Stomach (tissue), 9 donors: ENCODE measurements around the gene KCNK7. TPM values are rescaled to one million over a fixed set of nuclear protein-coding genes. Genes with fewer than 3 reads are reported as not detected.
A peak's percentile ranks its signal among the peaks of the same experiment; 100 is the strongest.

Experiments used
- DNase-seq, 2 donors: peaks; one replicate each; pipeline versions ENCODE4 v3.0.0 to v3.0.0-alpha.2; 2013 to 2019
- H3K27ac ChIP-seq, 5 donors: fragments of 200-600 bp in 4 of 5; sonication (generic) in 4 of 5; one replicate each; pipeline ENCODE4 v1.5.1; 2013 to 2019; ENCODE audit warnings: mild to moderate bottlenecking in 1 of 5, moderate library complexity in 1 of 5
- H3K27me3 ChIP-seq, 3 donors: fragments of 200-600 bp; sonication (generic); one replicate each; pipeline ENCODE4 v1.5.1; 2017 to 2019; ENCODE audit warnings: mixed run types in 1 of 3
- H3K36me3 ChIP-seq, 4 donors: fragments of 200-600 bp; sonication (generic); 1 replicate in 3 of 4; 2 replicates in 1 of 4; pipeline ENCODE4 v1.5.1; 2016 to 2019
- H3K4me1 ChIP-seq, 4 donors: fragments of 200-600 bp; sonication (generic); one replicate each; pipeline ENCODE4 v1.5.1; 2016 to 2019
- H3K4me3 ChIP-seq, 4 donors: fragments of 200-600 bp; sonication (generic) in 3 of 4; one replicate each; pipeline ENCODE4 v1.5.1; 2016 to 2019; ENCODE audit warnings: mild to moderate bottlenecking in 1 of 4
- H3K9me3 ChIP-seq, 4 donors: fragments of 200-600 bp; sonication (generic); one replicate each; pipeline ENCODE4 v1.5.1; 2016 to 2019
- CTCF ChIP-seq, 7 experiments: fragments of 450-650 bp in 4 of 7; fragments of 200-600 bp in 3 of 7; sonication (generic) in 3 of 7; IDR thresholded peaks; one replicate each; pipeline ENCODE4 v1.5.1; 2016 to 2019; ENCODE audit warnings: antibody characterized with exemption in 7 of 7, control low read depth in 2 of 7, mild to moderate bottlenecking in 1 of 7
- EP300 ChIP-seq: sonication (generic); formaldehyde crosslinking; IDR thresholded peaks from one replicate; pipeline ENCODE4 v1.6.1; 2017; ENCODE audit warnings: antibody characterized with exemption
- POLR2A ChIP-seq, 4 donors: fragments of 450-650 bp; IDR thresholded peaks; one replicate each; pipeline ENCODE4 v1.6.1; 2016; ENCODE audit warnings: antibody characterized with exemption in 4 of 4, control low read depth in 2 of 4, mild to moderate bottlenecking in 1 of 4, moderate library complexity in 1 of 4
- POLR2AphosphoS5 ChIP-seq, 3 donors: sonication (generic); formaldehyde crosslinking; IDR thresholded peaks; one replicate each; pipeline ENCODE4 v1.6.1; 2016; ENCODE audit warnings: antibody characterized with exemption in 3 of 3
- WGBS, 5 donors: extraction: QIAGEN DNeasy Blood & Tissue Kit in 3 of 5; methylation state at CpG; one replicate each; pipeline versions ENCODE4 v1.1.5 to v1.1.7; 2013 to 2018; 5-methylcytosine and 5-hydroxymethylcytosine counted together
- intact Hi-C: fragments of 100-400 bp; cut with DNase I; formaldehyde crosslinking; loops from one replicate; pipeline ENCODE4 v1.15.1; 2023; ENCODE audit warnings: low total_unique reads
- polyA plus RNA-seq, 3 donors: library from polyadenylated mRNA; stranded (reverse); fragments of 200-250 nt; gene quantifications; one replicate each; pipeline ENCODE4 v1.2.3, GENCODE V29; 2013
- small RNA-seq, 4 donors: library from RNA; depleted of rRNA; stranded (forward); fragments of <200 nt; gene quantifications; one replicate each; pipeline ENCODE3, GENCODE V24; 2016
- total RNA-seq, 5 donors: library from RNA; depleted of rRNA; stranded (reverse); fragments of >200 nt; gene quantifications; one replicate each; pipeline versions ENCODE4 v1.1.0 to v1.2.3, GENCODE V29; 2014 to 2016
- donor health status: healthy with polysubstance abuse.
- donor health status: Bipolar disorder and iron deficiency.
- donor health status: healthy.

The KCNK7 gene
- total and polyA plus RNA-seq, 8 donors = 0.58 to 5.8 (median 3.0) TPM; not detected in 4

DNA sequence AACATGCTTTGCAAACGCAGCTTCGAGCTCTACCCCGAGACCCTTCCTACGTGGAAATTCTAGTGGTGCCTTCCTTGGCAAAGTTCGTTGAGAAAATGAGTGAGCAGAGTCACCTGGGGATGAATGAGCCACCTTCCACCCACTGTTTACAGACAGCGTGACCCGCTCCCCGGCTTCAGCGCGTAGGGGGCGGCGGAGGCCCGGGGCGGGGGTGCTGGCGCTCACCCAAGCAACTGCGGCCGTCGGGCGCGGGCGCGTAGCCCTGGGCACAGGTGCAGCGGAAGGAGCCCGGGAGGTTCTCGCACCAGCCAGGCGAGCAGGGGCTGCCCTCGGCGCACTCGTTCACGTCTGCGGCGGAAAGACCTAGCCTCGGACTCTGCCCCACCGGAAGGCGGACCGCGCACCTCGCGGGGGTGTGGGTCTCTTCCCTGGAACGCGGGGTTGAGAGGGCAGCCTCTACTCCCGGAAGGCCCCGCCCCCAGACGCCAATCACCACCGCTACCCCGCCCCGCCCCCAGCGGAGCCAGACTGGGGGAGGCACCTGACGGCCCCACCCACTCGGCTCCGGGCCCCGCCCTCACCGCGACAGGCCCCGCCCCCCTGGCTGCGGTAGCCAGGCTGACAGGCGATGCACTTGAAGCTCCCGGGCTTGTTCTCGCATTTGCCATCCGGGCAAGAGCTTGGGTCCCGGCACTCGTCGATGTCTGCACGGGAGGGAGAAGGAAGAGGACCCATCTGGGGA, 49.2 kb downstream of the KCNK7 start:
- H3K27ac ChIP-seq = peak overlapping the region; percentile 77 to 85 (median 81)
- H3K4me1 ChIP-seq = peaks cover 17 to 40% (median 37%) of the 10 kb centered on the region in 4 donors
- DNase-seq = peak; percentile 95 to 98
- peaks cover 0 to 66% (median 32%) of the 10 kb centered on the region in 4 donors for H3K36me3 ChIP-seq
- intact Hi-C loops = no loop called here
- no peak for TF ChIP-seq EP300
- TF ChIP-seq POLR2AphosphoS5 (IDR thresholded peaks at IDR 0.05) = peak in 2 of 3 donors; percentile 45 to 64
- TF ChIP-seq CTCF (IDR thresholded peaks at IDR 0.05) = no peak
- TF ChIP-seq POLR2A (IDR thresholded peaks at IDR 0.05) = no peak
- WGBS, 5 donors = 11 to 37% (median 14%) methylated on average over 20 to 64 of the region's 64 CpGs
- H3K4me3 ChIP-seq = peak overlapping the region; percentile 32 to 61 (median 42)
- H3K9me3 ChIP-seq = no peaks in the 10 kb centered on the region
- H3K27me3 ChIP-seq = no peaks in the 10 kb centered on the region

GRCh38 chr11:65545853-65546216, 49.8 kb downstream of the KCNK7 start:
- Histone ChIP-seq H3K27ac (peak overlapping the region; percentile 77 to 85 (median 81)), H3K27me3 (no peaks in the 10 kb centered on the region), H3K4me1 (peaks cover 18 to 40% (median 38%) of the 10 kb centered on the region in 4 donors), H3K4me3 (peak overlapping the region; percentile 32 to 61 (median 42)), H3K36me3 (peaks cover 0 to 61% (median 29%) of the 10 kb centered on the region in 4 donors), H3K9me3 (no peaks in the 10 kb centered on the region)
- WGBS, 5 donors = 31 to 65% (median 46%) methylated on average over 4 of the region's 4 CpGs
- intact Hi-C loops = no loop called here
- DNase-seq = no peak
- no peak for TF ChIP-seq CTCF (IDR thresholded peaks at IDR 0.05)
- no peak for TF ChIP-seq EP300
- no peak for TF ChIP-seq POLR2AphosphoS5 (IDR thresholded peaks at IDR 0.05)
- no peak for TF ChIP-seq POLR2A (IDR thresholded peaks at IDR 0.05)

Small RNA genes lying within 50 kb of the gene (small RNA-seq; reads per million reads assigned to genes)
- gene AP001362.1 (0 reads per million in 4 donors), gene MIR4690 (0 to 0.45 (median 0) reads per million in 4 donors)

Other genes starting within 250 kb of the KCNK7 start
- 1 to 10 TPM in 1 of 5 donors, not detected in 4; 4.5 TPM for gene TIGD3, start 241.0 kb downstream of the KCNK7 start, total RNA-seq
- under 1 TPM in 2 of 3 donors, not detected in 1; 0.25 to 0.44 TPM for gene TIGD3, start 241.0 kb downstream of the KCNK7 start, polyA plus RNA-seq
- 100 to 1,000 TPM in 1 of 5 donors, 1 to 10 TPM in 4; 1.2 to 101 (median 2.4) TPM for gene SLC25A45, start 213.2 kb downstream of the KCNK7 start, total RNA-seq
- 1 to 10 TPM; 1.9 to 3.8 (median 3.1) TPM for gene SLC25A45, start 213.2 kb downstream of the KCNK7 start, polyA plus RNA-seq
- 100 to 1,000 TPM in 3 of 5 donors, 10 to 100 TPM in 1, 1 to 10 TPM in 1; 9.3 to 340 (median 114) TPM for gene FRMD8, start 209.2 kb downstream of the KCNK7 start, total RNA-seq
- 10 to 100 TPM; 11.8 to 16.3 (median 13.6) TPM for gene FRMD8, start 209.2 kb downstream of the KCNK7 start, polyA plus RNA-seq
- 1,000 to 10,000 TPM in 2 of 5 donors, 100 to 1,000 TPM in 3; 253 to 2,124 (median 789) TPM for gene NEAT1, start 173.0 kb downstream of the KCNK7 start, total RNA-seq
- 1,000 to 10,000 TPM in 1 of 3 donors, 100 to 1,000 TPM in 2; 131 to 1,368 (median 157) TPM for gene NEAT1, start 173.0 kb downstream of the KCNK7 start, polyA plus RNA-seq
- gene MALAT1, start 96.8 kb downstream of the KCNK7 start, total RNA-seq = over 10,000 TPM; 11,517 to 39,496 (median 13,707) TPM
- gene MALAT1, start 96.8 kb downstream of the KCNK7 start, polyA plus RNA-seq = 100 to 1,000 TPM; 124 to 296 (median 126) TPM
- 10 to 100 TPM in 4 of 5 donors, 1 to 10 TPM in 1; 3.5 to 89.0 (median 65.2) TPM for gene SCYL1, start 70.7 kb downstream of the KCNK7 start, total RNA-seq
- 10 to 100 TPM; 65.8 to 94.8 (median 86.1) TPM for gene SCYL1, start 70.7 kb downstream of the KCNK7 start, polyA plus RNA-seq
- 100 to 1,000 TPM in 4 of 5 donors, 10 to 100 TPM in 1; 35.1 to 452 (median 117) TPM for gene LTBP3, start 37.4 kb downstream of the KCNK7 start, total RNA-seq
- 10 to 100 TPM; 26.9 to 58.2 (median 28.7) TPM for gene LTBP3, start 37.4 kb downstream of the KCNK7 start, polyA plus RNA-seq
- 10 to 100 TPM; 17.7 to 99.1 (median 51.9) TPM for gene ZNRD2, start 25.3 kb downstream of the KCNK7 start, total RNA-seq
- gene ZNRD2, start 25.3 kb downstream of the KCNK7 start, polyA plus RNA-seq = 10 to 100 TPM; 49.6 to 56.6 (median 51.8) TPM
- 10 to 100 TPM in 4 of 5 donors, 1 to 10 TPM in 1; 3.9 to 57.8 (median 48.1) TPM for gene FAM89B, start 23.3 kb downstream of the KCNK7 start, total RNA-seq
- 10 to 100 TPM; 63.4 to 68.2 (median 65.1) TPM for gene FAM89B, start 23.3 kb downstream of the KCNK7 start, polyA plus RNA-seq
- gene EHBP1L1, start 19.7 kb downstream of the KCNK7 start, total RNA-seq = 100 to 1,000 TPM in 4 of 5 donors, 10 to 100 TPM in 1; 43.0 to 200 (median 126) TPM
- gene EHBP1L1, start 19.7 kb downstream of the KCNK7 start, polyA plus RNA-seq = 10 to 100 TPM; 28.0 to 67.6 (median 49.2) TPM
- 100 to 1,000 TPM in 1 of 5 donors, 10 to 100 TPM in 4; 37.6 to 118 (median 63.6) TPM for gene MAP3K11, start 18.4 kb upstream of the KCNK7 start, total RNA-seq
- 10 to 100 TPM; 31.0 to 62.9 (median 44.8) TPM for gene MAP3K11, start 18.4 kb upstream of the KCNK7 start, polyA plus RNA-seq
- gene PCNX3, start 20.0 kb upstream of the KCNK7 start, total RNA-seq = 10 to 100 TPM in 4 of 5 donors, 1 to 10 TPM in 1; 9.7 to 76.2 (median 40.3) TPM
- 10 to 100 TPM in 1 of 3 donors, 1 to 10 TPM in 2; 4.6 to 11.0 (median 6.8) TPM for gene PCNX3, start 20.0 kb upstream of the KCNK7 start, polyA plus RNA-seq
- 10 to 100 TPM; 13.2 to 47.5 (median 33.8) TPM for gene SIPA1, start 42.3 kb upstream of the KCNK7 start, total RNA-seq
- 10 to 100 TPM; 59.9 to 80.4 (median 67.6) TPM for gene SIPA1, start 42.3 kb upstream of the KCNK7 start, polyA plus RNA-seq
- gene RELA, start 67.1 kb upstream of the KCNK7 start, total RNA-seq = 10 to 100 TPM; 27.4 to 68.8 (median 54.0) TPM
- gene RELA, start 67.1 kb upstream of the KCNK7 start, polyA plus RNA-seq = 10 to 100 TPM; 37.9 to 56.8 (median 39.2) TPM
- 10 to 100 TPM; 13.3 to 99.1 (median 58.7) TPM for gene KAT5, start 116.5 kb upstream of the KCNK7 start, total RNA-seq
- gene KAT5, start 116.5 kb upstream of the KCNK7 start, polyA plus RNA-seq = 10 to 100 TPM; 51.5 to 76.8 (median 53.5) TPM
- gene RNASEH2C, start 125.0 kb upstream of the KCNK7 start, total RNA-seq = 100 to 1,000 TPM in 1 of 5 donors, 10 to 100 TPM in 4; 14.1 to 171 (median 49.0) TPM
- gene RNASEH2C, start 125.0 kb upstream of the KCNK7 start, polyA plus RNA-seq = 10 to 100 TPM; 69.2 to 86.4 (median 83.9) TPM
- 10 to 100 TPM in 4 of 5 donors, 1 to 10 TPM in 1; 7.3 to 44.9 (median 19.6) TPM for gene AP5B1, start 185.2 kb upstream of the KCNK7 start, total RNA-seq
- gene AP5B1, start 185.2 kb upstream of the KCNK7 start, polyA plus RNA-seq = 1 to 10 TPM; 3.6 to 5.1 (median 3.7) TPM
- 100 to 1,000 TPM in 1 of 5 donors, 10 to 100 TPM in 1, 1 to 10 TPM in 2, not detected in 1; 1.2 to 120 (median 9.9) TPM for gene OVOL1, start 191.3 kb upstream of the KCNK7 start, total RNA-seq
- 1 to 10 TPM in 2 of 3 donors, under 1 TPM in 1; 0.92 to 7.8 (median 1.3) TPM for gene OVOL1, start 191.3 kb upstream of the KCNK7 start, polyA plus RNA-seq
- gene SNX32, start 238.2 kb upstream of the KCNK7 start, total RNA-seq = 1 to 10 TPM in 2 of 5 donors, under 1 TPM in 1, not detected in 2; 0.29 to 1.4 (median 1.3) TPM
- under 1 TPM; 0.25 to 0.90 (median 0.61) TPM for gene SNX32, start 238.2 kb upstream of the KCNK7 start, polyA plus RNA-seq